MM.1S (cell line): ENCODE data around the gene C1orf198.

Experiments
- DNase-seq: peaks from one replicate; pipeline ENCODE4 v3.0.0-alpha.2; 2015
- H2AFZ ChIP-seq: fragments of 300-600 bp; sonication (generic); 2 replicates; pipeline ENCODE4 v1.6.0; 2016; ENCODE audit warnings: antibody characterized with exemption, low read length
- H3F3A ChIP-seq: fragments of 300-600 bp; sonication (generic); 2 replicates; pipeline ENCODE4 v1.6.1; 2016; ENCODE audit warnings: mild to moderate bottlenecking, antibody characterized with exemption, low read length, moderate library complexity, mixed read lengths; ENCODE audit not compliant: insufficient read depth
- H3K27ac ChIP-seq: fragments of 300-600 bp; sonication (generic); 2 replicates; pipeline ENCODE4 v1.5.1; 2016; ENCODE audit warnings: mild to moderate bottlenecking, low read length
- H3K27me3 ChIP-seq: fragments of 300-600 bp; sonication (generic); replicated peaks from 2 replicates; pipeline ENCODE4 v1.6.0; 2016; ENCODE audit warnings: low read length; ENCODE audit not compliant: insufficient read depth
- H3K36me3 ChIP-seq: fragments of 300-600 bp; sonication (generic); replicated peaks from 2 replicates; pipeline ENCODE4 v1.6.1; 2016; ENCODE audit warnings: mild to moderate bottlenecking, low read length, mixed read lengths; ENCODE audit not compliant: insufficient read depth
- H3K4me1 ChIP-seq: fragments of 300-600 bp; sonication (generic); 2 replicates; pipeline ENCODE4 v1.6.1; 2016; ENCODE audit warnings: low read length, mixed read lengths
- H3K4me2 ChIP-seq: fragments of 300-600 bp; sonication (generic); 2 replicates; pipeline ENCODE4 v1.6.0; 2016; ENCODE audit warnings: low read depth, low read length
- H3K4me3 ChIP-seq: fragments of 300-600 bp; sonication (generic); 2 replicates; pipeline ENCODE4 v1.5.1; 2016; ENCODE audit warnings: low read length, mixed read lengths
- H3K79me2 ChIP-seq: fragments of 300-600 bp; sonication (generic); 2 replicates; pipeline ENCODE4 v1.6.1; 2016; ENCODE audit warnings: mixed run types, low read length, mixed read lengths
- H3K9ac ChIP-seq: fragments of 300-600 bp; sonication (generic); 2 replicates; pipeline ENCODE4 v1.6.1; 2016; ENCODE audit warnings: low read length, mixed read lengths
- H3K9me2 ChIP-seq: fragments of 300-600 bp; sonication (generic); replicated peaks from 2 replicates; pipeline ENCODE4 v1.6.1; 2016; ENCODE audit warnings: mild to moderate bottlenecking, low read length, mixed read lengths; ENCODE audit not compliant: insufficient read depth
- H3K9me3 ChIP-seq: fragments of 300-600 bp; sonication (generic); replicated peaks from 2 replicates; pipeline ENCODE4 v1.6.1; 2016; ENCODE audit warnings: mild to moderate bottlenecking, low read length, mixed read lengths; ENCODE audit not compliant: insufficient read depth
- H4K20me1 ChIP-seq: fragments of 300-600 bp; sonication (generic); 2 replicates; pipeline ENCODE4 v1.6.1; 2016; ENCODE audit warnings: mild to moderate bottlenecking, low read length, moderate library complexity, mixed read lengths; ENCODE audit not compliant: insufficient read depth
- CTCF ChIP-seq: fragments of 300-600 bp; sonication (generic); IDR thresholded peaks from 2 replicates; pipeline ENCODE4 v1.5.1; 2016; ENCODE audit warnings: antibody characterized with exemption, low read length, mixed read lengths
- EZH2 ChIP-seq: fragments of 300-600 bp; sonication (generic); optimal IDR thresholded peaks from 2 replicates; pipeline ENCODE3; 2017; ENCODE audit warnings: low read depth, mild to moderate bottlenecking, antibody characterized with exemption, low read length, mixed read lengths
- EZH2phosphoT487 ChIP-seq: fragments of 300-600 bp; sonication (generic); IDR thresholded peaks from 2 replicates; pipeline ENCODE4 v1.6.1; 2018; ENCODE audit warnings: antibody characterized with exemption, low read length

The C1orf198 gene

GRCh38 chr1:230899841-230900251 lies 31.5 kb upstream of the C1orf198 start:
- no peak overlapping the region for H3K4me2 ChIP-seq
- no peak overlapping the region for H3K27ac ChIP-seq
- peaks cover 5% of the 10 kb centered on the region; the same call in 1 of the 2 replicates for H3K4me1 ChIP-seq
- no peaks in the 10 kb centered on the region for H3K27me3 ChIP-seq
- no peak for DNase-seq
- H4K20me1 ChIP-seq = no peaks in the 10 kb centered on the region
- no peak overlapping the region for H3K9ac ChIP-seq
- no peaks in the 10 kb centered on the region for H3F3A ChIP-seq
- no peaks in the 10 kb centered on the region for H3K9me2 ChIP-seq
- TF ChIP-seq EZH2phosphoT487 = no peak
- no peak for TF ChIP-seq CTCF
- TF ChIP-seq EZH2 = no peak
- H3K9me3 ChIP-seq = no peaks in the 10 kb centered on the region
- H3K36me3 ChIP-seq = no peaks in the 10 kb centered on the region
- H3K4me3 ChIP-seq = no peak overlapping the region
- no peak overlapping the region for H2AFZ ChIP-seq
- no peaks in the 10 kb centered on the region for H3K79me2 ChIP-seq

GRCh38 chr1:230898748-230899147 lies 30.4 kb upstream of the C1orf198 start:
- H2AFZ ChIP-seq = no peak overlapping the region
- H3K27ac ChIP-seq = no peak overlapping the region
- H3K9ac ChIP-seq = no peak overlapping the region
- no peaks in the 10 kb centered on the region for H3F3A ChIP-seq
- no peak overlapping the region for H3K4me3 ChIP-seq
- H4K20me1 ChIP-seq = no peaks in the 10 kb centered on the region
- TF ChIP-seq EZH2 (no peak), EZH2phosphoT487 (no peak), CTCF (no peak)
- H3K27me3 ChIP-seq = no peaks in the 10 kb centered on the region
- H3K4me2 ChIP-seq = no peak overlapping the region
- H3K79me2 ChIP-seq = no peaks in the 10 kb centered on the region
- H3K4me1 ChIP-seq = peaks cover 5% of the 10 kb centered on the region; the same call in 1 of the 2 replicates
- no peaks in the 10 kb centered on the region for H3K9me3 ChIP-seq
- DNase-seq = no peak
- no peaks in the 10 kb centered on the region for H3K9me2 ChIP-seq
- H3K36me3 ChIP-seq = no peaks in the 10 kb centered on the region

- no peak for TF ChIP-seq EZH2
- no peak for TF ChIP-seq EZH2phosphoT487
- TF ChIP-seq CTCF = no peak
- no peaks in the 10 kb centered on the region for H3K9me2 ChIP-seq
- H3K4me1 ChIP-seq = peaks cover 5% of the 10 kb centered on the region; the same call in 1 of the 2 replicates
- H3K27ac ChIP-seq = no peak overlapping the region
- H3K36me3 ChIP-seq = no peaks in the 10 kb centered on the region
- H3K79me2 ChIP-seq = no peaks in the 10 kb centered on the region
- DNase-seq = no peak
- H3K9ac ChIP-seq = no peak overlapping the region
- no peaks in the 10 kb centered on the region for H3F3A ChIP-seq
- H3K4me3 ChIP-seq = no peak overlapping the region
- H3K4me2 ChIP-seq = no peak overlapping the region
- no peak overlapping the region for H2AFZ ChIP-seq
- no peaks in the 10 kb centered on the region for H3K9me3 ChIP-seq
- no peaks in the 10 kb centered on the region for H4K20me1 ChIP-seq
- no peaks in the 10 kb centered on the region for H3K27me3 ChIP-seq
Observed at GRCh38 chr1:230898144-230898543, 29.8 kb upstream of the C1orf198 start.
